PC-9 (cell line): ENCODE data around the gene DDIT4. TPM values are rescaled to one million over a fixed set of nuclear protein-coding genes. Genes with fewer than 3 reads are reported as not detected.
"Not testable (repeated sequence)": the region's sequence is repeated elsewhere in the genome, so short reads cannot be mapped to it uniquely, and the experiment has no call there.

ENCODE experiments used
- BruUV-seq: library from RNA; stranded (reverse); fragments of 400-500 nt; replicated peaks from 2 replicates; lab custom pipeline; 2021; lab: Mats Ljungman, UMichigan
- CTCF ChIA-PET: fragments of 300-600 bp; sonication (Branson Sonifier 250); formaldehyde crosslinking; loops from one replicate; lab custom pipeline; 2022; ENCODE audit warnings: antibody characterized with exemption; lab: Charles Lee
- POLR2A ChIA-PET: fragments of 300-600 bp; sonication (Branson Sonifier 250); formaldehyde crosslinking; loops from one replicate; lab custom pipeline; 2022; ENCODE audit warnings: antibody characterized with exemption; ENCODE audit not compliant: unreplicated experiment; lab: Charles Lee
- DNase-seq, 2 experiments: peaks; one replicate each; pipeline versions ENCODE4 v3.0.0 to v3.0.0-alpha.2; 2015 to 2022; ENCODE audit warnings: mixed read lengths in 1 of 2
- H2AFZ ChIP-seq: fragments of 200-600 bp; sonication (generic); 2 replicates; pipeline ENCODE4 v1.8.1; 2017; ENCODE audit warnings: antibody characterized with exemption
- H3F3A ChIP-seq: fragments of 200-600 bp; sonication (generic); 2 replicates; pipeline ENCODE4 v1.8.1; 2017; ENCODE audit warnings: antibody characterized with exemption, mild to moderate bottlenecking, low read depth; ENCODE audit not compliant: insufficient read depth
- H3K27ac ChIP-seq: fragments of 200-600 bp; sonication (generic); 2 replicates; pipeline ENCODE4 v1.6.1; 2016; ENCODE audit warnings: mixed run types
- H3K27me3 ChIP-seq: fragments of 200-600 bp; sonication (generic); 2 replicates; pipeline ENCODE4 v1.6.1; 2016; ENCODE audit warnings: low read depth, mixed run types; ENCODE audit not compliant: insufficient read depth
- H3K36me3 ChIP-seq: fragments of 200-600 bp; sonication (generic); 2 replicates; pipeline ENCODE4 v1.6.1; 2016; ENCODE audit warnings: low read depth, mixed run types
- H3K4me1 ChIP-seq: fragments of 200-600 bp; sonication (generic); replicated peaks from 2 replicates; pipeline ENCODE4 v1.6.1; 2016; ENCODE audit warnings: mixed run types; ENCODE audit not compliant: insufficient read depth
- H3K4me2 ChIP-seq: fragments of 200-600 bp; sonication (generic); 2 replicates; pipeline ENCODE4 v1.6.1; 2017; ENCODE audit warnings: mixed run types
- H3K4me3 ChIP-seq: fragments of 200-600 bp; sonication (generic); 2 replicates; pipeline ENCODE4 v1.6.1; 2016; ENCODE audit warnings: mixed run types
- H3K79me2 ChIP-seq: fragments of 200-600 bp; sonication (generic); 2 replicates; pipeline ENCODE4 v1.6.1; 2017; ENCODE audit warnings: low read depth, mixed run types
- H3K9me2 ChIP-seq: fragments of 200-600 bp; sonication (generic); 2 replicates; pipeline ENCODE4 v1.8.1; 2017; ENCODE audit warnings: mild to moderate bottlenecking; ENCODE audit not compliant: insufficient read depth
- H3K9me3 ChIP-seq: fragments of 200-600 bp; sonication (generic); 2 replicates; pipeline ENCODE4 v1.8.1; 2016; ENCODE audit warnings: low read depth; ENCODE audit not compliant: insufficient read depth
- H4K20me1 ChIP-seq: fragments of 200-600 bp; sonication (generic); 2 replicates; pipeline ENCODE4 v1.8.1; 2017; ENCODE audit not compliant: insufficient read depth
- EZH2 ChIP-seq: fragments of 200-600 bp; sonication (generic); IDR thresholded peaks from 2 replicates; pipeline ENCODE4 v1.8.0; 2017; ENCODE audit warnings: antibody characterized with exemption, low read depth
- intact Hi-C: fragments of 100-400 bp; cut with micrococcal nuclease; formaldehyde crosslinking; loops from one replicate; pipeline ENCODE4 v1.10.0; 2022; ENCODE audit not compliant: unreplicated experiment
- total RNA-seq: library from RNA; stranded (reverse); gene quantifications from 2 replicates; pipeline ENCODE4 v1.2.3, GENCODE V29; 2021
- TF ChIP-seq, protein P1 (sequence below): fragments of 200-600 bp; sonication (generic); conservative IDR thresholded peaks from 2 replicates; pipeline ENCODE4 v1.6.1; 2017; ENCODE audit warnings: mixed run types, antibody characterized with exemption, mild to moderate bottlenecking, moderate library complexity

DDIT4 gene
- total RNA-seq, 1 experiment from 2014 or later: 212 TPM

DNA sequence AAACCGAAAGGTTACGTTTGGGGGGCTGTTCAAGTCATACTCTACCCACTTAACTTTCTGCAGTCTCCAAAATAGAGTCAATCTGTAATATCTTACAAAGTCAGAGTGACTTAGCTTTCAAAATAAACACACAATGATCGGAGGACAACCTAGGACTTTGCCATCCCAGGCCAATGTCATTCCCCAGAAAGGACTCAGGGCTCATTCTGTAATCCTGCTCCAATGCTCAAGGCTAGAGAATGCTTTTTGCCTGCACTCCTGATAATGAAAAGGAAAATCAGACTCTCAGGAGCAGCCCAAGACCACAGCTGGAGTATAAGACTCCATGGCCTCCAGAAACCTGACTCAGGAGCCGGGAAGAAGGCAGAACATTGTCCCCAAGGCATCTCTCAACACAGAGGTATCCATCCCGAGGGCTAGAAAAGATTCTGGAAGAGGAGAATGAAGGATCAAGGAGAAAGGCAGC, 29.1 kb upstream of the DDIT4 start:
- Histone ChIP-seq H3K4me2 (peak overlapping the region; percentile 59), H3K9me2 (no peaks in the 10 kb centered on the region), H3K27me3 (no peaks in the 10 kb centered on the region), H2AFZ (no peak overlapping the region), H3K79me2 (no peaks in the 10 kb centered on the region), H3K9me3 (no peaks in the 10 kb centered on the region), H3F3A (peaks cover 41% of the 10 kb centered on the region), H3K36me3 (no peaks in the 10 kb centered on the region), H3K27ac (peak overlapping the region; percentile 82), H3K4me1 (peaks cover 68% of the 10 kb centered on the region), H3K4me3 (no peak overlapping the region), H4K20me1 (no peaks in the 10 kb centered on the region)
- POLR2A ChIA-PET: no interaction called here
- intact Hi-C loops: loop anchor here (1.0 kb wide), 2 partner anchors 29 to 84 kb away; partner anchors contain the start of gene DDIT4
- BruUV-seq: no TSS peak
- TF ChIP-seq, protein P1, sequence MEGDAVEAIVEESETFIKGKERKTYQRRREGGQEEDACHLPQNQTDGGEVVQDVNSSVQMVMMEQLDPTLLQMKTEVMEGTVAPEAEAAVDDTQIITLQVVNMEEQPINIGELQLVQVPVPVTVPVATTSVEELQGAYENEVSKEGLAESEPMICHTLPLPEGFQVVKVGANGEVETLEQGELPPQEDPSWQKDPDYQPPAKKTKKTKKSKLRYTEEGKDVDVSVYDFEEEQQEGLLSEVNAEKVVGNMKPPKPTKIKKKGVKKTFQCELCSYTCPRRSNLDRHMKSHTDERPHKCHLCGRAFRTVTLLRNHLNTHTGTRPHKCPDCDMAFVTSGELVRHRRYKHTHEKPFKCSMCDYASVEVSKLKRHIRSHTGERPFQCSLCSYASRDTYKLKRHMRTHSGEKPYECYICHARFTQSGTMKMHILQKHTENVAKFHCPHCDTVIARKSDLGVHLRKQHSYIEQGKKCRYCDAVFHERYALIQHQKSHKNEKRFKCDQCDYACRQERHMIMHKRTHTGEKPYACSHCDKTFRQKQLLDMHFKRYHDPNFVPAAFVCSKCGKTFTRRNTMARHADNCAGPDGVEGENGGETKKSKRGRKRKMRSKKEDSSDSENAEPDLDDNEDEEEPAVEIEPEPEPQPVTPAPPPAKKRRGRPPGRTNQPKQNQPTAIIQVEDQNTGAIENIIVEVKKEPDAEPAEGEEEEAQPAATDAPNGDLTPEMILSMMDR: no peak
- no peak for TF ChIP-seq EZH2
- CTCF ChIA-PET: interaction anchor here (0.6 kb wide), 1 partner anchor 87 kb away, joined by 4 read pairs; no protein-coding TSS in a partner anchor
- DNase-seq: no peak

DNA sequence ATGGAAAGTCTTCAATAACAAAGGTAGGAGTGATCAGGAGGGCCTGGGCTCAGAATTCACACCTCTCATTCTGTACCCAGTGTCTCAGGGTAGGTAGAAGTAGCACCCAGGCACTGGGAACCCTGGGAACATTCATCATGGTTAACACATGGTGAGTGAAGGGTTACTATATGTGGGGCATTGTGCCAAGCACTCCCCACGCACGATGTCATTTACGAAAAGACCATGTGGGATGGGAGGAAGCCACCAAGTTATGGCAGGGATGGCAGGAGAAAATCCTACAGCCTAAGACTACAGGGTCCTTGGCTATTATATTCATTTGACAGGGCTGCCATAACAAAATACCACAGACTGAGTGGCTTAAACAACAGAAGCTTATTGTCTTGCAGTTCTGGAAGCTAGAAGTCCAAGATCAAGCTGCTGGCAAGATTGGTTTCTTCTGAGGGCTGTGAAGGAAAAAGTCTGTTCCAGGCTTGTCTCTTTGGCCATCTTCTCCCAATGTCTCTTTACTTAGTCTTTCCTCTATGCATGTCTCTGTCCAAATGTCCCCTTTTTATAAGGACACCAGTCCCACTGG, 27.7 kb upstream of the DDIT4 start:
- Histone ChIP-seq H4K20me1 (no peaks in the 10 kb centered on the region), H3K27me3 (no peaks in the 10 kb centered on the region), H2AFZ (no peak overlapping the region), H3K27ac (peak overlapping the region; percentile 82; the same call in 1 of the 2 replicates), H3F3A (peaks cover 41% of the 10 kb centered on the region), H3K79me2 (no peaks in the 10 kb centered on the region), H3K9me2 (no peaks in the 10 kb centered on the region), H3K36me3 (no peaks in the 10 kb centered on the region), H3K4me1 (peaks cover 75% of the 10 kb centered on the region), H3K4me2 (no peak overlapping the region), H3K4me3 (no peak overlapping the region), H3K9me3 (no peaks in the 10 kb centered on the region)
- intact Hi-C loops: no loop called here
- ChIA-PET POLR2A (interaction anchor here (0.5 kb wide), 1 partner anchor 300 kb away, joined by 3 read pairs; no protein-coding TSS in a partner anchor), CTCF (interaction anchor here (0.6 kb wide), 2 partner anchors 96 to 535 kb away, joined by 3 to 15 read pairs; no protein-coding TSS in a partner anchor)
- no peak for TF ChIP-seq EZH2
- TF ChIP-seq, protein P1: no peak
- no TSS peak for BruUV-seq
- DNase-seq: no peak

DNA sequence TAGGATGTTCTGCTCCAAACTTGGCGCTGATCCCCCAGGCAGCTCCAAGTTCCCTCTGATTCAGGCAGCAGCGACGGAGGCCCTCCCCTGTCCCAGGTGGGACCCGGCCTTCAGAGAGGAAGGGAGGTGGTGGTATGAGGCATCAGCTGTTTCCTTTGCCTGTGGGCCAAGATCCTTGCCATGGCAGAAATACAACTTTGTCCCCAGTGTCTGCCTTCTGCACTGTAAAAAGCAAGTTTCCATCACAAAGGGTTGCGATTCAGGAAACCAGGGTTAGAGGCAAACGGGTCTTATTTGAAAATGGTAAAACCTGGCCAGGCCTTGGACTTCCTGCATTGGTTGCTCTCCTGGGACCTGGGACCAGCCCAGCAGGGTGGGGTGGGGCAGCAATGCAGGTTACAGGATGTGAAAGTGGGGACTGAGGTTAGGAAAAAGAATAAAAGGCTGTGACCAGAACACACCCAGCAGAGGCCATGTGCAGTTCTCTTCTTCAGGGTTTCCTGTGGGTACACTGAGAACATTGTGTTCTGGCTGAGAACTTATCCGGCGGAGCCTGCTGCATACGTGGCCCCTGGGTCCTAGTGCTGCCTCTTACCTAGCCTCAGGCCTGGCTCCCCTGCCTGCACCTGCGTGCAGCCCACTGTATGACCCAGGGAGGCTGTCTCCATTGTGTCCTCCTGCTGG, 25.1 kb upstream of the DDIT4 start:
- no peak for TF ChIP-seq EZH2
- TF ChIP-seq, protein P1: no peak
- BruUV-seq: TSS peak; percentile 91
- Histone ChIP-seq H3K9me2 (no peaks in the 10 kb centered on the region), H3K27me3 (no peaks in the 10 kb centered on the region), H2AFZ (0 out of 2 replicates have a peak overlapping the region, but pooled peaks have one; percentile 42), H3K4me2 (peak overlapping the region; percentile 52), H3K9me3 (no peaks in the 10 kb centered on the region), H4K20me1 (no peaks in the 10 kb centered on the region), H3K79me2 (no peaks in the 10 kb centered on the region), H3F3A (peaks cover 29% of the 10 kb centered on the region), H3K4me3 (no peak overlapping the region), H3K36me3 (no peaks in the 10 kb centered on the region), H3K27ac (peak overlapping the region; percentile 48), H3K4me1 (peaks cover 53% of the 10 kb centered on the region)
- peak; percentile 52 to 79 for DNase-seq
- ChIA-PET POLR2A (interaction anchor here (0.7 kb wide), 1 partner anchor 57 kb away, joined by 4 read pairs; no protein-coding TSS in a partner anchor), CTCF (interaction anchor here (0.6 to 0.7 kb wide), 4 partner anchors 11 to 168 kb away, joined by 4 to 7 read pairs (median 6); no protein-coding TSS in a partner anchor)
- intact Hi-C loops: loop anchor here (1.0 kb wide), 1 partner anchor 12 kb away; no protein-coding TSS in a partner anchor

DNA sequence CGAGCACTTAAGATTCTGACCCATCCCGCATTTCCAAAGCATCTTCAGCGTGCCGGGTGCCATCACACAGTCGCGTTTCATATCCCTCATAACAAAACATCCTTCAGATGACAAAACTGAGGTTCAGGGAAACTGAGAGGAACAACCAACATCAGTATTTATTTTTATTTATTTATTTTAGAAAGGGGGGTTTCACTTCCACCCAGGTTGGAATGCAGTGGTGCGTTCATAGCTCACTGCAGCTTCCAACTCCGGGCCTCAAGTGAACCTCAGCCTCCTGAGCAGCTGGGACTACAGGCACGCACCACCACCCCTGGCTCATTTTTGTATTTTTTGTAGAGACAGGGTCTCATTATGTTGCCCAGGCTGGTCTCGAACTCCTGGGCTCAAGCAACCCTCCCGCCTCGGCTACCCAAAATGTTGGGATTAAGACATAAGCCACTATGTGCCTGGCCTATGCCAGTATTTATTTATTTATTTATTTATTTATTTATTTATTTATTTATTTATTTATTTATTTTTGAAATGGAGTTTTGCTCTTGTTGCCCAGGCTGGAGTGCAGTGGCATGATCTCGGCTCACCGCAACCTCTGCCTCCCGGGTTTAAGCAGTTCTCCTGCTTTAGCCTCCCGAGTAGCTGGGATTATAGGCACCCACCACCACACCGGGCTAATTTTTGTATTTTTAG, 24.4 kb upstream of the DDIT4 start:
- Histone ChIP-seq H3F3A (peaks cover 22% of the 10 kb centered on the region), H3K27ac (peak overlapping the region; percentile 48), H3K4me2 (peak overlapping the region; percentile 52), H3K4me1 (peaks cover 46% of the 10 kb centered on the region)
- H3K27me3 ChIP-seq, DNase-seq, H2AFZ ChIP-seq, H3K9me2 ChIP-seq, H3K9me3 ChIP-seq, intact Hi-C loops, H3K79me2 ChIP-seq, H4K20me1 ChIP-seq, CTCF ChIA-PET, H3K4me3 ChIP-seq, H3K36me3 ChIP-seq: not testable (repeated sequence)
- POLR2A ChIA-PET: interaction anchor here (0.6 kb wide), 1 partner anchor 168 kb away, joined by 5 read pairs; no protein-coding TSS in a partner anchor
- TSS peak; percentile 66 for BruUV-seq
